HG03045 (cell line): Measurements from ENCODE around the gene DCUN1D3.

Experiments used
- ATAC-seq: cut with Tn5 transposase; IDR thresholded peaks from one replicate; pipeline ENCODE4 v1.9.1; 2021; ENCODE audit warnings: mild to moderate bottlenecking, moderate library complexity; ENCODE audit not compliant: unreplicated experiment

DCUN1D3 gene

DNA sequence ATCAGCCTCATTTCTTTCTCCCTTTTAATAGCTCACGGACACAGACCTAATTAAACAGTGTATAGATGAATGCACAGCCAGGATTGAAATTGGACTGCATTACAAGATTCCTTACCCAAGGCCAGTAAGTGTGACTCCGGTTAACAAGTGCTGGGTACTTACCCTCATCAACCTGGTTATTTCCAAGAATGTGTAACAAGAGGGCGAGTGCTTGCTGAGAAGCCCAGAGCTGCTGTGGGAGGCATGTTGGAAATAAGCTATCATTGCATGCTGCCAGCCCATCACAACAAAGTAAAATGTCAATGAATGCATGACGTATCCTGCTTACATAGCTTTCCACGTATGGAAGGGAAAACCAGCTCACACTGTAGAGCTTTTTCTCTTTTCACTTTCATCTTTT is 19.9 kb upstream of the DCUN1D3 start:
- no peak for ATAC-seq

DNA sequence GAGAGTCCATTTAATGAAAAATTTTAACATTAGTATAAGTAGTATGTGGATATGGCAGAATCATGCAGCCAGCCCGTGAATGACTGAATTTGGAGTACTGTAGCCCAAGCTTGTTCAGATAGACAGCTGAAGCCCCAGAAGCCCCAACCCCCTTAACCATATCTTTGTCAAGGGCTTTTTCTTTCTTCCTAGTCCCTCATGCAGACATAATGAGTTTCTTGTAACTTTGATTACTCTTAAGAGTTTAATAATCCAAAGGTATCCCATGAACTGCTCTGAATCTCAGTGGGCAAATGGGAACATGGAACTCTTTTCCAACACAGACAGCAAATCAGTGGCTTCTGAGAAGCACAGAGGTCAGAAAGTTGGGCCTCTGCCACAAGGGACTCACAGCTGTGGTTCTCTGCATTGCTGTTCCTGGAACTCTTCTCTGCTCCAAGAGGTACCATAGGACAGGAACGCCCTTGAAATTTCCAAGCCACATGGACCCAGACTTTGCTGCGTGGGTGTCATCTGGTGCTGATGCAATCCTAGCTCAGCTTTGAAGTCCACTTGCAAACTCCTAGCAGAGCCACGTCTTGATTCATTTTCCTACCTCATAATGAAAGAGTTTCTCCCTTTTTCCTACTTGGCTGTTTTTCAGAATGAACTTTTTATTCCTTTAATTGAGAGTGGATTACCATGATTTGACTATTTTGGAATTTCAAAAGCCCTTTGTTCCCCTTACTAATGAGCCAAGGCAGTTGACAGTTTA is 18.5 kb upstream of the DCUN1D3 start:
- ATAC-seq = no peak

DNA sequence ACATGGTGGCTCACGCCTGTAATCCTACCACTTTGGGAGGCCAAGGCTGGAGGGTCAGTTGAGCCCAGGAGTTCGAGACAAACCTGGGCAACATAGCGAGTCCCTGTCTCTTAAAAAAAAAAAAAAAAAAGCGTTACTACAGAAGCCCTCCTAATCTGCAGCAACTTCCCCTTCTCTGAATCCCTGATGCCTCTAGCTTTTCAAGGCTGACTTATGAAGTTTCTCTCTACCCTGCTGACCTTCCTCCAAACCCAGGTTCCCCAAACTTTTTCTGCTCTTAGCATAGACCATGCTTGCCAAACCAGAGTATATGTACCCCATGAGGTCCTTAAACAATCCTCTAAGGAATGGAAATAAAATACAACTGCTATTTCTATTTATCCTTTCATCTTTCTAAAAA is 16.8 kb upstream of the DCUN1D3 start:
- no peak for ATAC-seq

DNA sequence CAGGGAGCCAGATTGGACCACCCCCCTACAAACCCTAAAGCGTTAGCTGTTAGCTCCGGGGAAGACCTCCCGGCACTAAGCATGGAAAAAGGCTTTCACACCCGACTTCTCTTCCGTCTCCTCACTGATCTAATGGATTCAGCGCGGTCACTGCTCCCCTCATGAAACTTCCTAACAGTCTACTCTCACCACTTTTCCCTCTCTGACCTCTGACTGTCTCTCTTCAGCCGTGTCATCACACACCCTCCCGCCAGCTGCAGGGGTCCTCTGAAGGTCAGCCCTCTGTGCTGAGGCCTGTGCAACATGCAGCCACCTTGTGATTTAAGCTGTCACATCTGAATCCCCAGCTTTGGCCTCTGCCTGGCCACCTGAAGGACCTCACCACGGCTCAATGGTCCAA is 16.1 kb upstream of the DCUN1D3 start:
- no peak for ATAC-seq

DNA sequence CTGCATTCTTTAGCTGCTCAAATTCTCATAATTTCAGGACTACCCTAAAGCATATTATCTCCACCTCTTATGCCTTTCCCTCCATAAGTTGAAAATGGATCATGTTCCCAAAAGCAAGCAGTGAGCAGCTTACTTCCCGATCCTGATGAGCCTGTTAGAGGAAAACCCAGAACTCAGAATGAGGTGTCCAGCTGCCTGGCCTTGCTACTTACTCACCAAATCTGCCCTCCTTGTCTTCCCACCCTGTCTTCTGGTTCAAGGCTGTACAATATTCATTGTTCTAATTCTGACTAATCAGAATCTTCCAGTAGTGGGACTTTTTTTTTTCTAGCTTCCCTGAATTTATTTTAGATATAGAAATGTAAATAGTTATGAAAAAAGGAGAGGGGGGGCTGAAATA is 11.2 kb upstream of the DCUN1D3 start:
- no peak for ATAC-seq

DNA sequence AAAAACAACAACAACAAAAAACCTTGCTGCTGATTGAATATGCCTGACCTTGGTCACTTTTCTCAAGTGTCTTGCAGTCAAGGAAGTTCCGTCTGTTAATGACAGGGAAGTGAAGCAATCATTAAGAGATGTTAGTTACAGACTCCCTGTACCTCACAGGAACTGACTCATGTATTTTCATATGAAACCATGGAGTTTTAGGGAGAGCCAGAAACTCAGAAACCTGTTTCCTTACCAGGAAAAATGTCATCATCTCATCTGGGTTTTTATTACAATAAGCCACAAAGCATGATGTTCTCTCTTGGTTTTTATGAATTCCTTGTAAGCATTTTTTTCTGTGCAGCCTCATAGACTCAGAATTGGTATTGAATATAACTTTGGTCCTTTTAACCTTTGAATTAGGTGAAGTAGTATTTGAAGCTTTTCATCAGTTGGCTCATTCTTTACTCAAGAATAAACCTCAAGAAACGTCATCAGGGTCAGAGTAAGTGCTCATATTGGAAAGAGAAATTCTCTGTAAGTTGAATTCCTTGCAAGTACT is 10.7 kb upstream of the DCUN1D3 start:
- ATAC-seq = no peak

DNA sequence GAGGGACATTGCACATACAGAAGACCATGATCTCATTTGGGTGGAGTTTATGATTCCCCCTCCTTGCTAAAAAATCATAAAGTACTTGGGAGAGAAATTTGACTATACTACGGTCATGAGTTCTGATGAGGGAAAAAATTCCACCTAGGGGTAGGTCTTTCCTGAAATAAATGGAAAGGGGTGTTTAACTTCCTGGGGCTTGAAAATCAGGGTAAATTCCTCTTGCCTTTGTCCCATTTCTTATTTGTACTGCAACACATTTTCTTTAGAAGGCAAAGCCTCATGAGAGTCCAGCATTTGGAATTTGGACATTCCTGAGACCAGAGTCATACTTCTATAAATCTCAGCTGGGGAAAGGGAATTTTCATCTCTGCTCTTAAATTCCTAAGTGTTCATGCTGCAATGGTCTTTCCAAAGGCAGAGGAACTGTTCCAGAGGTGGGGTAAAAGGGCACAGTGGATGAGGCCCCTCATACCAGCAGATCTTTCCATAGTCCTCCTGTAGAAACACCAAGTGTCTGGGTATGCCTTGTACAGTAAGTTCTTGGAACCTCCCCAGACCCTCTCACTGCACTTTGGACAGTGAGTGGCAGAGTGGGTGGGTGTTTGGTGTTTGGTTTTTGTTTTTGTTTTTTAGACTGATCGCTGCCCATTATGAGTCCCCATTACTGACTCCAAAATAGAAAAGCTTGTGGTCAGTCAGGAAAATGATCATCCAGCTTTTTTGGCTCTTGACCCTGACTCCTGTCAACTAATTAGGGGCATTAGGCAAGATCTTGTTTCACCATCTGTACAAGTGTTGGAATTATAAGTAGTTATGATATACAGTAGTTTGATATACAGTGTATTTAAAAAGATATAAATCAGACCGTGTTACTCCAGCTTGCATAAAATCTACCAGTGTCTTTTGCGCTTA is 6.4 kb upstream of the DCUN1D3 start:
- no peak for ATAC-seq

DNA sequence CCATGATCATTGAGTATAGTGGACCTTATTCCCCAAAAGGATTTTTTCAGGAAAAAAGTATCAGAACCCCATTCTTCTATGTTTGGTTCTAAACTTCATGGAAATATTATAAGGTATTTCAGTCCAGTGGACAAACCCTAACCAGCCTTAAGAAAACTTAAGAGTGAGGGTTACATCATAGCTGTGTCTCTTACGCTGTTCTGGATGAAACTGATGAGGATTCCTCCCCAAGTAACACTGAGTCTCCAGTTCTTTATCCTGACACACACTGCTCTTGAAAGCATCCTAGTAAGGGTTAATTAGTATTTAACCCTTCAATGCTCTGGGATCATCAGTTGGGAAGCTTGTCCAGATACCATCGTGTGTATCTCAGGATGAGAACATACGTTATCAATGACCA is 5.4 kb upstream of the DCUN1D3 start:
- no peak for ATAC-seq

DNA sequence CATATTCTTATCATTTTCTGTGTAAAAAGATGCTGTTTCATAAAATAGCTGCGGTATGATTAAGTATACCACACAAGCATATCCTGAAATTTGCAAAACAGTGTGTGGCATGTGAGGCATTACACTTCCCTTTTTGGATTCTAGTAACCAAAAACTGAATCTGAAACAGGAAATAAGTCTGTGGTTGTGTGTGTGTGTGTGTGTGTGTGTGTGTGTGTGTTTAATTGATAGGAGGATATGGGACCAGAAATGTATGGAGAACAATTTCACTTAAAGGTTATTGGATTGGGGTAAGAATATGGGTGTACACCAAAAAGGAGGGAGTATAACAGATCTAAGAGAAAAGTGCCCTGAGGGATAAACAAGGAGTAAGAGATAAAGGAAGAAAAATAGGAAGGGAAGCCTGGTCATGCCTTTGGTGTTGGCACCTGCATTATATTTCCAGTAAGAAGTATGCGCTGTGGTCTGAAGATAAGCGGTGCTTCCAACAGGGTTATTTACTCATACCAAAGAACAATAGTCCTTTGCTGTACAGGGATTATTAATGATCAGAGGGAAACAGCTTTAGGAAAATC is 4.4 kb upstream of the DCUN1D3 start:
- ATAC-seq = no peak

DNA sequence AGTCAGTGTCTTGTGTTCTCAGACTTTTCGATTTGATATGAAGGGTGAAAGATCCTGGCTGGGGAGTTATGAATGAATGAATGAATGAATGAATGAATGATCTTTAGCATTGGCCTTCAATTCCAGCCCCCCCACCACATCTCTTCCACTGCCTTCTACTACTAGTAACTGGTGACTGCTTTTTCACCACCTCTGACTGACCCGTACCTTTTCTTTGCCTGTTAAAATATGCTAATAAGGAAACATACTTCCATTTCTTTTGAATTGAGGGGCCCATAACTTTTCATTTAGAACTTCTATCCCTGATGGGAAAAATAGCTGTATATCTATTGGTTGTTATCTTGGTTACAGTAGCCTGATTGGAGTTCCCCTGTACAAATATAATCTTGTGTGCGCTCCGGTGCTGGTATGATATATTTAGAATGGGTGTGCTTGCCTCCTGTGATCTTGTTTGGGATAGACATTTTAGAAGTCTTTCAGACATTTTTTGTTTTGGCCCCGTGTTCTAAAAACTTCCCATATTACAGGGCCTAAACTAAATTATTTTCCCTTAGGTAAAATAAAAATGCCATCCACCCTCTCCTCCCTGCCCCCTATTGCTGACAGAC is 3.8 kb upstream of the DCUN1D3 start:
- no peak for ATAC-seq

DNA sequence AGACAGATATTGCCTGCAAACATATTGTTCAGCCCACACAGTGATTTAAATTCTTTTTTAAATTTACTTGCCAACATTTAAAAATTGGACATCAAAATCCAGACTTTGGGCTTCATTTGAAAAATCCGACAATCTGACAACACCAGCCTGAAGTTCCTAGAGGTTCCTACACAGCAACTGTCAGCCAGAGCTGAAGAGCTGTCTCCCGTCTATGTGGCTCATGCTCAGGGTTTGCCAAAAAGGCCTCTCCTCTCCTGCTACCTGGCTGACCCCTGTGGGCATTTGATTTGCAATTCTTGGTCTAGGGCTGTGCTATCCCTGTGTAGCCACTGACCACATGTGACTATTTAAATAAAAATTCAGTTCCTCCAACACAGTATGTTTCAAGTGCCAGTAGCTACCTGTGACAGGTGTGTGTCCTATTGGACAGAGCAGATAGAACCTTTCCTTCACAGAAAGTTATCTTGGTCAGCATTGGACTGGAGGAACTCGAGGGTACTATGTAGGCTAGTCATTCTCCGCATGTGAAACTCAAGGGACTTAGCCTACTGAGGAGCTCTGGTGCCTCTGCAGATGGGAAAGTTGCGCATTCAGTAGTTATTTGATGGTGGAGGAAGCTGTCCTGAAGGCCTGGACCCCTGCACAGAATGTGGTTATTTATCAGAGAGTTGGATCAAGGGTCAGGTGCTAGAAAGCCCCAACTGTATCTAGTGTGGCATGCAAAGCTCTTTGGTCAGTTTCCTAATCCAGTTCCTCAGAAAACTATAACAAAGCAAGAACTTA is 3.1 kb upstream of the DCUN1D3 start:
- no peak for ATAC-seq

DNA sequence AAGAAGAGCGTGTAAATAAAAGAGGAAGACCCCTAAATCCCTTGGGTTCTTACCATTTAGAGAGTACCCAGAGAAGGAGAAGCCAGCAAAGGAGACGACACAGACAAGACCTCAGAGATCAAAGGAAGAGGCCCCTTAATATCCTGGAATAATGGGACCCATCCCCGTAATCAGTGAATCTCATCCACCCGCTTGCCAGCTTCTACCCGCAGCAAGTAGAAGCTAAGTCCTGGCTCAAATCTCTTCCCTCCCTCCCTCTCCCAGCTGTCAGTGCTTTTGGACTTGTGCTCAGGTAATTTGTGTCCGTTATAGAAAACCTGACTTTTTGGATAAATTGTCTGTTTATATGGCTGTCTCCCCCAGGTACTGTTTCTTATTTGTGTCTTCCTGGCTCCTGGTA is 2.3 kb upstream of the DCUN1D3 start:
- ATAC-seq = no peak

DNA sequence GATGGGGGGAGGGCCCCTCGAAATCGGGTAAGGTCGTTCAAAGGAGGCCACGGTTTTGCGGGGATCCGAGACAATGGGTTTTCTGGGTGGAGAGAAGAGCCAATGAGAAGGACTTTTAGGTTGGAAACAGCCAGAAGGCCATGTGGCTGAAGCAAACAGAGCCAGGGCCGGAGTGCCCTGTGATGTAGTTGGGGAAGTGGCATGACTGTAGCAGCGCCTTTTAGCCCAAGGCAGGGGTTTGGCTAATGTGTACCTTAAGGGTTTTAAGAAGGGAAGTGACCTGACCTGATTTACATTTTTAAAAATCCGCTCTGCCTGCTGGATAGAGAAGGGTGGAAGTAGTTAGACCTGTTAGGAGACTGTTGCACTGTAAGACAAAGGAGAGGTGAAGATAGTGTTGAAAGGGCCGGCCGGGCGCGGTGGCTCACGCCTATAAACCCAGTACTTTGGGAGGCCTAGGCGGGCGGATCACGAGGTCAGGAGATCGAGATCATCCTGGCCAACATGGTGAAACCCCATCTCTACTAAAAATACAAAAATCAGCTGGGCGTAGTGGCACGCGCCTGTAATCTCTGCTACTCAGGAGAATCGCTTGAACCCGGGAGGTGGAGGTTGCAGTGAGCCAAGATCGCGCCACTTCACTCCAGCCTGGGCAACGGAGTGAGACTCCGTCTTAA is 1.4 kb upstream of the DCUN1D3 start:
- ATAC-seq = no peak

DNA sequence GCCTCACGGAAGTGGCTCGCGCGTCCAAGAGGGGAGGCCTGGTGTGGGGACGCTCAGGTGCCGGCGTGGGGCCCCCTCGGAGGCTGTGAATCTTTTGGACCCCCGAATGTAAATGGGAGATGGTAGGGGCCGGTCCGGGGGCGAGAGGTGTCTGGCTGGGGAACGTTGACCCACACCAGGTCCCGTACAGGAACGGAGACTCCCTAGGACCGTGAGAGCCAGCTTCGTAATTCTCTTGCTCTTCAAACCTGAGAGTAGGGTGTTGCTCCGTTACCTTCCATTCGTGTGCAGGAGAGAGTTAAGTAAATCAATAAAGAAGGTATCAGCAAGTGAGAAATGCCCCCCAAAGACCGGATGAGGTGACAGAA is 894 bp upstream of the DCUN1D3 start:
- no peak for ATAC-seq

DNA sequence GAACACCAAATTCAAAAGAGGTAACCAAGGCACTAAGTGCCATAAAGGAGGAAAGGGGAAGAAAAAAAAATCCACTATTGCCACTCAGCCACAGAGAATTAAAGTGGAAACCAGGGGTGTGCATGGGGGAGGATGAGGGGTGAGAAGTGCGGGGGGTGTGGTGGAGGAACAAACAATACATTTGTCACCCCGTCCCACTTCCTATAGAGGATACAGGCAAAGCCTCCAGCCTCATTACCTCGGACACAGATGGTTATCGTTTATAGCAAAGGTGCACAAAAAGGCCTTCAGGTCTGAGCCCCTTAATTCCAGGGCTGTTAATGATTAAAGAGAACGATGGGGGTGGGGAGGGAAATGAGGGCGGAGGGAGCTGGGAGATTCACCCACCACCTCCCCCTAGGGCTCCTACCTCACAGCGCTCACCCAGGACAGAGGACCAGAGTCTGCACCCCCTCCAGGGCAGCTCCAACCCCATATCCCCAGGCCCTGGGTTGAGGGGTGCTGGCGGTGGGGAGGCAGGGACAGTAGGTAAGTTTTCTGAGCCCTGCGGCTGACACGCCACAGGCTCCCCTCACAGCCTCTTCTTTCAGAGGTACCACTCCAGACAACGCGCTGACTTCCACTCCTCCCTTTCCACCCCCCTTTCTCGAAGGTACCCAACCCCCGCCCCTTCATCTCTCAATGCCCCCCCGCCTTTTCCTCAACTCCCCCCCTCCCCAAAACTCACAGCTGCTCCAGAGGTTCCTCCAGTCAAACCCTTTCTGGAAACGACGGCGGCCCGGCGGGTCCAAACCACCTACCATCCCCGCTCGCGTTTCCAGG is 470 bp downstream of the DCUN1D3 start:
- no peak for ATAC-seq

DNA sequence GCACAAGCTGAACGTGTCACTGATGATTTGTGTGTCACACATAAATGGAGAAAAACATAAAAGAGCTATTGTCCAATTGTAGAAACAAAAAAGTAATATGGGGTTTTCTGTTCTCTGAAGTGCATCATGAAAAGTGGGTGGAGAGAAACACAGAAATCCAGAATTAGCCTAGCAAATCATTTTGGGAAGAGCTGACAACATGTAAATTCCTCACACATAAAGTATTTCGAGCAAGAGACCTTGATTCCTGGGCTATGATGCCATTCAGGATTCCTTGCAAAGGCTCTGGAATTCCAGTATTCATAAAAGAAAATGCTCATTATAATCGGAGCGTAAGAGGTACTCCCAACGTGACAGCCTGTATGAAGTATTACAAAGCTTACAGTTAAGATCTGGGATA is 1.1 kb downstream of the DCUN1D3 start:
- ATAC-seq = no peak

DNA sequence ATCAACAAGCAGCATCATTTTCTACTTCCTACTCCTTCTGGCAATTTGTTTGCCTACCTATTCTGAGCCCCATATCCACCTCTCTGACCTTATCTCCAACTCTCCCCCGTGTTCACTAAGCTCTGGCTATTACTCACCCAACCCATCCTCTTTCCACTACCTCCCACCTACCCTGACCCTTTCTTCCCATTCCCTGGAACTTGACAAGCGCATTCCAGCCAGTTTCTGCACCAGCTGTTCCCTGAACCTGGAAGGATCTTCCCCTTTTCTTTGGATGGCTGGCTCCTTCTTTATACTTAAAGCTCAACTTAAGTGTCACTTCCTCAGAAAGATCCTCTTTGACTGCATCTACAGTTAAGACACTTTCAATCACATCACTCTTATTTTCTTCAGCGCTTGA is 2.2 kb downstream of the DCUN1D3 start:
- ATAC-seq = no peak

DNA sequence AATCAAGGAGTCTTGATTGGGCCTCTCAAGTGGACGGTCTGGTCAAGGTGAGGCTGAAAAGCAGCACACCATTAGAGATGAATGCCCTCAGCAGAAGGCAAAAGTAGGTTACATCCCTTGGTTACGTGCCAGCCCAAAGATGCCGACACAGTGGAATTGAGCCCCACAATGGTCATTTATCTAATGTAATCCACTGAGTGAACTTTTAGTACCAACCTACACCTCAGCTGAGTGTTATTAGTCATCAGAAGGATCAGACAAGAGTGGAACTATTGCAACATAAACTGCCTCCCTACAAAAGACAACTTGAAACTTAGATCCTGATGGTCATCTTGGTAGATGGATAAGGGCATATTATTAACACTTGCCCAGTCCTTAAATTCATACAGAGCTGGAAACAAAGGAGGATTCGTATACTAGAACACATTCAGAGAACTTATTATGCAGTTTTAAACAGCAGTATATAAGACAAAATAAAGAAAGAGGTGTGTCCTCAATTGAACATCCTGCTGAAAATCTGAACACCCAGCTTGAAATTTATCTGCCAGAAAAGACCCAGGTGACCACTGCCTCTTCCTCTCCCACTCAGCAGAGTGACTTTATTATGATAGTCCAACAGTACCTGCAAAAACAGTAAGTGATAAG is 2.8 kb downstream of the DCUN1D3 start:
- no peak for ATAC-seq

DNA sequence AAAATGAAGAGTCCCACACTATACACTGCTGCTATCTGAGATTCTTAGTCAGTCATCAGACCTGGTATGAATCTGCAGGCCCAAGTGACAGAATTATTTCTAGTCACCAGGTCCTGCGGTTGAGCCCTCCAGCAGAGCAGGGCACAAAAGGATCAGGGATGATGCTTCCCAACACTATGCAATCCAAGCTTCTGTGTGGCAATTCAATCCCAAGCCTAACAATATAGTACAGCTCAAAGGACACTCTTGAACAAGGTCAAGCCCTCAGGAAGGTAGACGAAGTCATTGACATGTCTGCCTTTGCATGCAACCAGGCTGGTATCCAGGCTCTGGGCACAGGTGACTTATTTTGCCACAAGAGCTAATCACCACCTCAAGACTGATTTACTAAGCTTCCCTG is 5.8 kb downstream of the DCUN1D3 start:
- ATAC-seq = no peak
